CD14-positive monocyte (primary cell): ENCODE data around the gene TSEN34. TPM values are rescaled to one million over a fixed set of nuclear protein-coding genes. Genes with fewer than 3 reads are reported as not detected.

Experiments used
- DNase-seq, 3 donors: peaks; one replicate each; pipeline ENCODE4 v3.0.0-alpha.2; 2011 to 2022
- H2AFZ ChIP-seq: 2 replicates; pipeline ENCODE4 v1.6.0; 2012; ENCODE audit warnings: mild to moderate bottlenecking, low read depth, low read length, inconsistent platforms; ENCODE audit not compliant: insufficient read depth, poor library complexity, severe bottlenecking
- H3K27ac ChIP-seq, 2 donors: 1 replicate in 1 of 2; 2 replicates in 1 of 2; pipeline ENCODE4 v1.5.1; 2012 to 2013; ENCODE audit warnings: low read length in 2 of 2, control low read depth in 1 of 2, inconsistent platforms in 1 of 2, low read depth in 1 of 2, mild to moderate bottlenecking in 1 of 2
- H3K27me3 ChIP-seq, 2 donors: one replicate each; pipeline versions ENCODE4 v1.6.0 to v1.6.1; 2011 to 2013; ENCODE audit warnings: low read length in 2 of 2; ENCODE audit not compliant: control insufficient read depth in 2 of 2, insufficient read depth in 2 of 2
- H3K36me3 ChIP-seq, 2 donors: replicated peaks in 1 of 2; 1 replicate in 1 of 2; 2 replicates in 1 of 2; pipeline versions ENCODE4 v1.5.1 to v1.6.1; 2012 to 2013; ENCODE audit warnings: low read length in 2 of 2, control low read depth in 1 of 2, inconsistent platforms in 1 of 2, mild to moderate bottlenecking in 1 of 2; ENCODE audit not compliant: insufficient read depth in 2 of 2, control insufficient read depth in 1 of 2
- H3K4me1 ChIP-seq, 2 donors: 1 replicate in 1 of 2; 2 replicates in 1 of 2; pipeline versions ENCODE4 v1.5.1 to v1.6.1; 2012 to 2013; ENCODE audit warnings: low read length in 2 of 2, control low read depth in 1 of 2, inconsistent platforms in 1 of 2, mild to moderate bottlenecking in 1 of 2, moderate library complexity in 1 of 2; ENCODE audit not compliant: insufficient read depth in 2 of 2, control insufficient read depth in 1 of 2
- H3K4me2 ChIP-seq: replicated peaks from 2 replicates; pipeline ENCODE3; 2012; ENCODE audit warnings: low read length, moderate library complexity, mild to moderate bottlenecking; ENCODE audit not compliant: poor library complexity, severe bottlenecking; ENCODE audit errors: extremely low read depth
- H3K4me3 ChIP-seq, 3 experiments: fragments of 200-600 bp in 1 of 3; sonication (generic) in 1 of 3; replicated peaks in 1 of 3; 1 replicate in 2 of 3; 2 replicates in 1 of 3; pipeline ENCODE4 v1.5.1; 2011 to 2013; ENCODE audit warnings: low read length in 3 of 3, mild to moderate bottlenecking in 3 of 3, control low read depth in 2 of 3, low read depth in 2 of 3, inconsistent platforms in 1 of 3, moderate library complexity in 1 of 3
- H3K79me2 ChIP-seq: 2 replicates; pipeline ENCODE4 v1.6.0; 2012; ENCODE audit warnings: mild to moderate bottlenecking, control low read depth, inconsistent platforms, low read length, moderate library complexity; ENCODE audit not compliant: insufficient read depth
- H3K9ac ChIP-seq: 2 replicates; pipeline ENCODE4 v1.6.0; 2017; ENCODE audit warnings: low read length, mild to moderate bottlenecking; ENCODE audit not compliant: insufficient read depth, poor library complexity, severe bottlenecking
- H3K9me3 ChIP-seq, 2 donors: replicated peaks in 1 of 2; 1 replicate in 1 of 2; 2 replicates in 1 of 2; pipeline versions ENCODE4 v1.5.1 to v1.6.1; 2012 to 2013; ENCODE audit warnings: low read length in 2 of 2, control low read depth in 1 of 2; ENCODE audit not compliant: control insufficient read depth in 1 of 2, insufficient read depth in 1 of 2
- H4K20me1 ChIP-seq: 2 replicates; pipeline ENCODE4 v1.6.0; 2012; ENCODE audit warnings: mild to moderate bottlenecking, low read length, control low read depth, moderate library complexity; ENCODE audit not compliant: insufficient read depth
- H3K27ac Mint-ChIP-seq, 7 donors: one replicate each; pipeline ENCODE4 v1.8.0; 2020; ENCODE audit warnings: mild to moderate bottlenecking in 7 of 7, mixed read lengths in 7 of 7, moderate library complexity in 6 of 7, inconsistent platforms in 2 of 7
- H3K27me3 Mint-ChIP-seq, 3 donors: one replicate each; pipeline ENCODE4 v1.8.0; 2021 to 2022; ENCODE audit warnings: low read depth in 3 of 3, mild to moderate bottlenecking in 3 of 3, mixed read lengths in 3 of 3, moderate library complexity in 3 of 3, inconsistent platforms in 1 of 3
- H3K36me3 Mint-ChIP-seq, 2 donors: one replicate each; pipeline ENCODE4 v1.8.0; 2020; ENCODE audit warnings: mixed read lengths in 2 of 2, inconsistent platforms in 1 of 2, mild to moderate bottlenecking in 1 of 2
- H3K4me1 Mint-ChIP-seq: one replicate; pipeline ENCODE4 v1.8.0; 2020; ENCODE audit warnings: mild to moderate bottlenecking, mixed read lengths
- H3K4me3 Mint-ChIP-seq, 2 donors: one replicate each; pipeline ENCODE4 v1.8.0; 2020; ENCODE audit warnings: mild to moderate bottlenecking in 2 of 2, mixed read lengths in 2 of 2, moderate library complexity in 1 of 2
- H3K9me3 Mint-ChIP-seq, 7 donors: one replicate each; pipeline ENCODE4 v1.8.0; 2020 to 2022; ENCODE audit warnings: mixed read lengths in 7 of 7, mild to moderate bottlenecking in 6 of 7, moderate library complexity in 6 of 7, inconsistent platforms in 2 of 7
- CTCF ChIP-seq: fragments of 200-600 bp; IDR thresholded peaks from one replicate; pipeline ENCODE4 v1.8.0; 2022; ENCODE audit warnings: antibody characterized with exemption, mild to moderate bottlenecking
- WGBS: methylation state at CpG from one replicate; pipeline ENCODE4 v1.1.5; 2013; ENCODE audit warnings: missing lambda C conversion rate; ENCODE audit not compliant: insufficient coverage; 5-methylcytosine and 5-hydroxymethylcytosine counted together
- intact Hi-C, 2 donors: fragments of 100-400 bp; cut with micrococcal nuclease; formaldehyde crosslinking; loops; one replicate each; pipeline versions ENCODE4 v1.15.0 to v1.15.1; 2023
- polyA plus RNA-seq, 3 donors: library from polyadenylated mRNA; depleted of rRNA in 1 of 3; unstranded in 2 of 3; stranded (reverse) in 1 of 3; fragments of 300-500 nt in 2 of 3; fragments of >200 nt in 1 of 3; fragmentation: Illumina TruSeq in 2 of 3; gene quantifications; 1 replicate in 2 of 3; 2 replicates in 1 of 3; pipeline ENCODE4 v1.2.3, GENCODE V29; 2012 to 2021

Gene TSEN34
- polyA plus RNA-seq, 3 donors: 59.3 to 125 (median 109) TPM

- H3K4me1 ChIP-seq: peaks cover 54 to 62% of the 10 kb centered on the region in 2 donors
- peak within 1 kb of the TSS; percentile 78 to 93 for H3K27ac ChIP-seq
- peaks cover 0 to 3% of the 10 kb centered on the region in 2 donors for H3K27me3 ChIP-seq
- H3K9ac ChIP-seq: peak within 1 kb of the TSS; percentile 73
- Mint-ChIP-seq H3K27ac (peak within 1 kb of the TSS; percentile 96 to 99 (median 98)), H3K36me3 (peaks cover 28 to 36% of the 10 kb centered on the region in 2 donors), H3K27me3 (peaks cover 0 to 15% (median 7%) of the 10 kb centered on the region in 3 donors), H3K9me3 (peaks cover 0 to 2% (median 0%) of the 10 kb centered on the region in 7 donors), H3K4me3 (peak within 1 kb of the TSS; percentile 88 to 95), H3K4me1 (peaks cover 60% of the 10 kb centered on the region)
- H3K4me3 ChIP-seq: peak within 1 kb of the TSS; percentile 69 to 94 (median 72)
- H3K9me3 ChIP-seq: no peaks in the 10 kb centered on the region
- intact Hi-C loops: loop anchor here (1.0 to 2.0 kb wide), 3 partner anchors 22 to 31 kb away; partner anchors contain the start of genes CNOT3 (in 2 of the 2) and TSEN34 (in 1 of the 2)
- TF ChIP-seq CTCF: peak; percentile 19
- 0% methylated on average over 72 of the region's 72 CpGs for WGBS
- DNase-seq: peak; percentile 100
- H2AFZ ChIP-seq: peak within 1 kb of the TSS; percentile 84
- H3K79me2 ChIP-seq: peaks cover 48% of the 10 kb centered on the region
- H3K36me3 ChIP-seq: peaks cover 34 to 36% of the 10 kb centered on the region in 2 donors
- H4K20me1 ChIP-seq: peaks cover 47% of the 10 kb centered on the region
- peak within 1 kb of the TSS; percentile 97 for H3K4me2 ChIP-seq
Measured at GRCh38 chr19:54159352-54160181, 31.5 kb upstream of the TSEN34 start, which contains the start of gene LENG1. Gene LENG1 (minus strand): TSS chr19:54159721. CDS start chr19:54159695, 26 bp downstream.

- Histone ChIP-seq H3K4me3 (peak overlapping the region; percentile 37 to 94 (median 39)), H3K36me3 (peaks cover 27 to 29% of the 10 kb centered on the region in 2 donors), H3K79me2 (peaks cover 48% of the 10 kb centered on the region), H3K9ac (peak overlapping the region; percentile 62), H4K20me1 (peaks cover 40% of the 10 kb centered on the region), H3K4me1 (peaks cover 60 to 69% of the 10 kb centered on the region in 2 donors), H3K4me2 (peak overlapping the region; percentile 95), H3K27ac (peak overlapping the region; percentile 78 to 87), H3K9me3 (no peaks in the 10 kb centered on the region), H3K27me3 (peaks cover 0 to 8% of the 10 kb centered on the region in 2 donors), H2AFZ (peak overlapping the region; percentile 84)
- no peak for TF ChIP-seq CTCF
- peaks cover 64% of the 10 kb centered on the region for H3K4me1 Mint-ChIP-seq
- H3K4me3 Mint-ChIP-seq: peak overlapping the region; percentile 88 to 91
- DNase-seq: no peak
- intact Hi-C loops: no loop called here
- peak overlapping the region; percentile 92 to 99 (median 96) for H3K27ac Mint-ChIP-seq
- WGBS: 9% methylated on average over 15 of the region's 28 CpGs
- H3K27me3 Mint-ChIP-seq: peaks cover 0 to 17% (median 14%) of the 10 kb centered on the region in 3 donors
- peaks cover 0 to 6% (median 0%) of the 10 kb centered on the region in 7 donors for H3K9me3 Mint-ChIP-seq
- peaks cover 22 to 29% of the 10 kb centered on the region in 2 donors for H3K36me3 Mint-ChIP-seq
Measured at GRCh38 chr19:54160182-54160811, 30.8 kb upstream of the TSEN34 start.
